ENCODE measurements around the gene COPZ1.

DNA sequence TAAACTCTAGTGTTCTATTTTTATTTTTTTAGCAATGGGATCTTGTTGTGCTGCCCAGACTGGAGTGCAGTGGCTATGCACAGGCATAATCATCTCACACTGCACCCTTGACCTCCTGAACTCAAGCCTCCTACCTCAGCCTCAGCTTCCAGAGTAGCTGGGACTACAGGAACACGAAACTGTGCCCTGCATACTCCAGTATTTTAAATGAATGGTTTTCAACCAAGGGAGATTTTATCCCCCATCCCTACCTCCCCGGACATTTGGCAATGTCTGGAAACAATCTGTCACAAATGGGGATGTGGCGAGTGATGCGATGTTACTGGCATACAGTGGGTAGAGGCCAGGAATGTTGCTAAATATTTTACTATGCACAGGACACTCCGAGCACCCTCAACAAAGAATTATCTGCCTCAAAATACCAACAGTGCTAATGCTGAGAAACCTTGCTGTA is 47.1 kb upstream of the COPZ1 start:
- TF ChIP-seq, protein P1, sequence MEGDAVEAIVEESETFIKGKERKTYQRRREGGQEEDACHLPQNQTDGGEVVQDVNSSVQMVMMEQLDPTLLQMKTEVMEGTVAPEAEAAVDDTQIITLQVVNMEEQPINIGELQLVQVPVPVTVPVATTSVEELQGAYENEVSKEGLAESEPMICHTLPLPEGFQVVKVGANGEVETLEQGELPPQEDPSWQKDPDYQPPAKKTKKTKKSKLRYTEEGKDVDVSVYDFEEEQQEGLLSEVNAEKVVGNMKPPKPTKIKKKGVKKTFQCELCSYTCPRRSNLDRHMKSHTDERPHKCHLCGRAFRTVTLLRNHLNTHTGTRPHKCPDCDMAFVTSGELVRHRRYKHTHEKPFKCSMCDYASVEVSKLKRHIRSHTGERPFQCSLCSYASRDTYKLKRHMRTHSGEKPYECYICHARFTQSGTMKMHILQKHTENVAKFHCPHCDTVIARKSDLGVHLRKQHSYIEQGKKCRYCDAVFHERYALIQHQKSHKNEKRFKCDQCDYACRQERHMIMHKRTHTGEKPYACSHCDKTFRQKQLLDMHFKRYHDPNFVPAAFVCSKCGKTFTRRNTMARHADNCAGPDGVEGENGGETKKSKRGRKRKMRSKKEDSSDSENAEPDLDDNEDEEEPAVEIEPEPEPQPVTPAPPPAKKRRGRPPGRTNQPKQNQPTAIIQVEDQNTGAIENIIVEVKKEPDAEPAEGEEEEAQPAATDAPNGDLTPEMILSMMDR (conservative IDR thresholded peaks at IDR 0.05 in 1 of 2, IDR thresholded peaks at IDR 0.05 in 1 of 2; ENCODE audit: low read depth in 1 of 2, low read length in 2 of 2): no peak
- TF ChIP-seq EZH2 (IDR thresholded peaks at IDR 0.05; ENCODE audit: low read length, missing control alignments): no peak
